ENCODE measurements around the gene STK32B.

STK32B gene

GRCh38 chr4:5152521-5152920 is 101.2 kb downstream of the STK32B start:
- Histone ChIP-seq H3K4me1 (ENCODE audit: control insufficient read depth, insufficient read depth, low read length) (no peaks in the 10 kb centered on the region), H3K4me3 (ENCODE audit: low read depth, low read length) (no peak overlapping the region), H3K27ac (ENCODE audit: extremely low read depth, low read depth, low read length) (no peak overlapping the region), H3K36me3 (ENCODE audit: control insufficient read depth in 2 of 2, insufficient read depth in 1 of 2, low read length in 2 of 2) (no peaks in the 10 kb centered on the region), H3K9me3 (ENCODE audit: control insufficient read depth, insufficient read depth, low read depth, low read length) (no peaks in the 10 kb centered on the region)
- TF ChIP-seq ZNF10 (tag by site-specific recombination; IDR thresholded peaks at IDR 0.05) (no peak), EGR2 (tag by site-specific recombination; IDR thresholded peaks at IDR 0.05; ENCODE audit: low read depth) (no peak), ZNF529 (tag by site-specific recombination; IDR thresholded peaks at IDR 0.05; ENCODE audit: insufficient replicate concordance) (no peak), ZNF211 (tag by site-specific recombination; IDR thresholded peaks at IDR 0.05; ENCODE audit: low read depth) (no peak), ZNF239 (tag by site-specific recombination; IDR thresholded peaks at IDR 0.05) (no peak), ZNF335 (tag by site-specific recombination; conservative IDR thresholded peaks at IDR 0.05) (no peak)
- POLR2A ChIA-PET, result no interaction called here
- CTCF ChIA-PET, result no interaction called here

GRCh38 chr4:5156682-5157081 is 105.4 kb downstream of the STK32B start:
- CTCF ChIA-PET, result no interaction called here

GRCh38 chr4:5157791-5158770 is 106.8 kb downstream of the STK32B start:
- Histone ChIP-seq H3K4me1 (ENCODE audit: control insufficient read depth, insufficient read depth, low read length) (no peaks in the 10 kb centered on the region), H3K4me3 (ENCODE audit: low read depth, low read length) (no peak overlapping the region), H3K27ac (ENCODE audit: extremely low read depth, low read depth, low read length) (no peak overlapping the region), H3K9me3 (ENCODE audit: control insufficient read depth, insufficient read depth, low read depth, low read length) (no peaks in the 10 kb centered on the region), H3K36me3 (ENCODE audit: control insufficient read depth in 2 of 2, insufficient read depth in 1 of 2, low read length in 2 of 2) (no peaks in the 10 kb centered on the region)
- POLR2A ChIA-PET, result interaction anchor here (0.6 kb wide), 1 partner anchor 72 kb away, joined by 5 read pairs; no protein-coding TSS in a partner anchor
- CTCF ChIA-PET, result interaction anchor here (0.5 kb wide), 1 partner anchor 166 kb away, joined by 3 read pairs; no protein-coding TSS in a partner anchor
- TF ChIP-seq SCRT1 (tag by site-specific recombination; IDR thresholded peaks at IDR 0.05; ENCODE audit: borderline replicate concordance) (no peak), ZNF692 (tag by site-specific recombination; IDR thresholded peaks at IDR 0.05) (no peak), ZNF549 (tag by site-specific recombination; IDR thresholded peaks at IDR 0.05) (no peak), SP3 (tag by site-specific recombination; IDR thresholded peaks at IDR 0.05) (no peak), ZFP3 (tag by site-specific recombination; IDR thresholded peaks at IDR 0.05; ENCODE audit: low read depth) (no peak), ZNF274 (IDR thresholded peaks at IDR 0.05; ENCODE audit: low read length) (no peak), ZNF274 (tag by site-specific recombination; IDR thresholded peaks at IDR 0.05; ENCODE audit: borderline replicate concordance) (no peak), ZNF324 (tag by site-specific recombination; IDR thresholded peaks at IDR 0.05) (no peak)

More at GRCh38 chr4:5156682-5157081, 105.4 kb downstream of the STK32B start:
- Histone ChIP-seq H3K27ac (ENCODE audit: extremely low read depth, low read depth, low read length) (no peak overlapping the region), H3K4me1 (ENCODE audit: control insufficient read depth, insufficient read depth, low read length) (no peaks in the 10 kb centered on the region), H3K9me3 (ENCODE audit: control insufficient read depth, insufficient read depth, low read depth, low read length) (no peaks in the 10 kb centered on the region), H3K36me3 (ENCODE audit: control insufficient read depth in 2 of 2, insufficient read depth in 1 of 2, low read length in 2 of 2) (no peaks in the 10 kb centered on the region), H3K4me3 (ENCODE audit: low read depth, low read length) (no peak overlapping the region)
- TF ChIP-seq ZNF26 (tag by site-specific recombination; IDR thresholded peaks at IDR 0.05) (no peak), ZSCAN4 (tag by site-specific recombination; IDR thresholded peaks at IDR 0.05) (no peak), GLIS1 (tag by site-specific recombination; IDR thresholded peaks at IDR 0.05) (no peak), KLF8 (tag by site-specific recombination; IDR thresholded peaks at IDR 0.05) (no peak), ZNF626 (tag by site-specific recombination; IDR thresholded peaks at IDR 0.05) (no peak), ZNF658 (tag by site-specific recombination; IDR thresholded peaks at IDR 0.05) (no peak), ZNF138 (tag by site-specific recombination; IDR thresholded peaks at IDR 0.05; ENCODE audit: borderline replicate concordance) (no peak), ZNF426 (tag by site-specific recombination; IDR thresholded peaks at IDR 0.05) (no peak), ZNF48 (tag by site-specific recombination; IDR thresholded peaks at IDR 0.05) (no peak), ZNF391 (tag by site-specific recombination; IDR thresholded peaks at IDR 0.05; ENCODE audit: borderline replicate concordance, low read depth) (no peak), ZNF473 (tag by site-specific recombination; IDR thresholded peaks at IDR 0.05) (no peak), ZNF202 (tag by site-specific recombination; IDR thresholded peaks at IDR 0.05; ENCODE audit: borderline replicate concordance) (no peak), ZNF394 (tag by site-specific recombination; IDR thresholded peaks at IDR 0.05; ENCODE audit: borderline replicate concordance) (no peak), ZNF549 (tag by site-specific recombination; IDR thresholded peaks at IDR 0.05) (no peak), MYNN (tag by site-specific recombination; IDR thresholded peaks at IDR 0.05; ENCODE audit: borderline replicate concordance) (no peak)
- POLR2A ChIA-PET, result no interaction called here

Data from HEK293 (cell line).